ENCODE results near the gene MAPKAPK2.
A peak's percentile ranks its signal among the peaks of the same experiment; 100 is the strongest.

MAPKAPK2 gene

GRCh38 chr1:206685334-206685768 lies 646 bp downstream of the MAPKAPK2 start:
- no peak for DNase-seq

GRCh38 chr1:206685769-206686477 lies 1.2 kb downstream of the MAPKAPK2 start:
- DNase-seq = no peak

- no peak for DNase-seq
Observed at GRCh38 chr1:206686478-206687249, 2.0 kb downstream of the MAPKAPK2 start.

GRCh38 chr1:206687251-206687914 lies 2.7 kb downstream of the MAPKAPK2 start:
- no peak for DNase-seq

GRCh38 chr1:206687915-206688442 lies 3.3 kb downstream of the MAPKAPK2 start:
- no peak for DNase-seq

DNA sequence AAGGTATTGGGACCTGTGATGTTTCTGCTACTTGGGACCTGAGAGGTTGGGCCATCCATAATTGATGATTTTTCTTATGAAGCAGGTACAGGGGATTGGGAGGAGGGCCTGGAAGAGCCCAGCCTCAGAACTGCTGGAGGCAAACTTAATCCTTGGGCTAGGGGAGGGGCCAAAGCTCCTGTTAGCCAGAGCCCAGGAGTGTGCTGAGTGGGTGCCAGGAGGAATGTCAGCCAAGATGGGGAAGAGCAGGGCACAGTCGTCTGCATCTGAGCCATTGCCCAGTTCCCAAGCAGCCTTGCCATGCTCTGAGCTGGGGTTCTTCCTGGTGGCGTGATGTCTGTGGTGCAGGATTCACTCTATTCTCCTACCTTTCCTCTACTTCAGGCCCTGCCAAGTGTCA lies 5.8 kb downstream of the MAPKAPK2 start:
- no peak for DNase-seq

- DNase-seq = no peak
Observed at GRCh38 chr1:206691604-206692003, 6.9 kb downstream of the MAPKAPK2 start.

DNA sequence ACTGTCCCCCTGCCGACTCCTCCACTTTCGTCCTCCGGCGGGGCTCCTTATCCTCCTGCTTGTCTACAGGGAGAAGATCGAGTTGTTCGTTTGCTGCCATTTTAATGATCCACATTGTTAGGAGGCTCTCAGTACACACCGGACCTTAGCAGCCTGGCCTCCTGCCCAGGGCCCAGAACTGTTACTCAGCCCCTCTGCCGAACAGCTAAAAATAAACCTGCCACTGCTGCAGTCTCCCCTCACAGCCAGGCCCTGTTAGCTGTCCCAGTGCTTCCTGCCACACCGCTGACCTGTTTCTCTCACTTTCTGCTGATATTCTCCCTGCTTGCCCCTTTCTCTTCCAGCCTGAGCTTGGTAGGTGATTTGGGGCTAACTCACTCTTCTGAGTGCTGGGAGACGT lies 8.3 kb downstream of the MAPKAPK2 start:
- DNase-seq = peak; percentile 49 to 66

- no peak for DNase-seq
Observed at GRCh38 chr1:206693592-206693991, 8.9 kb downstream of the MAPKAPK2 start.

- no peak for DNase-seq
Observed at GRCh38 chr1:206694171-206695124, 9.7 kb downstream of the MAPKAPK2 start.

DNA sequence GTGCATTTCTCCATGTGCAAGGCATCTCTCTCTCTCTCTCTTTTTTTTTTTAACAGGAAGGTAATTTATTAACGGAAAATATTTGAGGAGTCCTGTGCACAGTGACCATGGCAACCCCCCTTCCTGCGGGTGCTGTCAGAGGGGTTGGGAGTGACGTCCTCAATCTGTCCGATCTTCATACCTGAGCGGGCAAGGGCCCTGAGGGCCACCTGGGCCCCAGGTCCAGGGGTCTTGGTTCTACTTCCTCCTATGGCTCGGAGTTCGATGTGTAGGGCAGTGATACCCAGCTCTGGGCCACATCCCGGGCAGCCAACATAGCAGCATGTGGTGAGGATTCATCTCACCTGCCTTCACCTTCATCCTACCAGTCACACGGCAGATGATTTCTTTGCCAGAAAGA lies 11.0 kb downstream of the MAPKAPK2 start:
- no peak for DNase-seq

DNA sequence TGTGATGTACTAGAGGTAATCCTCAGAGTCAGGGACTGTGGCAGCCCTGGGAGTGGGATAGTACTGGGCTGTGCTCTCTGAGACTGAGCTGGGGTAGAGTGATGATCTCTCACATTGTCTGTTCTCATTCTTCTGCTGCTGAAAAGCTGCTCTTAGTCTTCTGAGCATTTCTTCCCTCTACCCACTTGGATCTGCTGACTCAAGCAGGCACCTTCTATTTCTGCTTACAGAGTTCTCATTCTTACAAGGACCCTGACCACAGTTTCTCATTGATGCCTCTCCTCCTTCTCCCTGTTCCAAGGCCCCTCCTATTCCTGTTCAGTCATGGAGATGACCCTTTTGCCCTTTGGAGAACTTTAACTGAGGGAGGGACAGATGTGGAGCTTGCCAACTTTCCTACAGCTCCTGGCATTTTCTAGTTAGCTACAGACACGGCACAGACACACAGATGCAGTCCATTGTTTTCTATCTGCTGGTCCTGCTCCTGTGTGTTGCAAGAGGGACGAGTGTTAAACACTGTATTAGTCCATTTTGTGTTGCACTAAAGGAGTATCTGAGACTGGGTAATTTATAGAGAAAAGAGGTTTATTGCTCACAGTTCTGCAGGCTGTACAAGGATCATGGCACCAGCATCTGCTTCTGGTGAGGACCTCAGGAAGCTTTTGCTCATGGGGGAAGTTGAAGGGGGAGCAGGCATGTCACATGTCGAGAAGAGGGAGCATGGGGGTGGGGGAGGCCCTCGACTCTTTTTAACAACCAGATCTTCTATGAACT lies 12.3 kb downstream of the MAPKAPK2 start:
- no peak for DNase-seq

DNA sequence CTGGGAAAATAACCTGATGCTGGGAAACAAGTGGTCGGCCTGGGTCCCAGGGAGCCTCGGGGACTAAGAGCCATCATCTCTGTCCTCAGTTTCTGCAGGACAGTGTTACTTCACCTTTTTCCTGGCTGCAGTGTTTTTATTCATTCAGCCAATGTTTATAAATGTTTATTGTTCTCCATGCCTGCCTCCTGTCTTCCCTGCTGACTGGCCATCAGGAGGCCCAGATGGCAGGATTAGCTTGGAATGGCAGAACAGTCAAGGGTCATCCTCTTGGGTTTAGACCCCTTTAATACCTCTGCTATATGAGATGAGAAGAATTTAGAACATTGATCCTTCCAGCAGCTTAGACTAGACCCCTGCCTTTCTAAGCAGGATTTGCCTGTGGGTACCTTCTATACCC lies 13.3 kb downstream of the MAPKAPK2 start:
- DNase-seq = no peak

- no peak for DNase-seq
Observed at GRCh38 chr1:206699000-206699586, 14.4 kb downstream of the MAPKAPK2 start.

GRCh38 chr1:206699626-206700025 lies 14.9 kb downstream of the MAPKAPK2 start:
- DNase-seq = no peak

DNA sequence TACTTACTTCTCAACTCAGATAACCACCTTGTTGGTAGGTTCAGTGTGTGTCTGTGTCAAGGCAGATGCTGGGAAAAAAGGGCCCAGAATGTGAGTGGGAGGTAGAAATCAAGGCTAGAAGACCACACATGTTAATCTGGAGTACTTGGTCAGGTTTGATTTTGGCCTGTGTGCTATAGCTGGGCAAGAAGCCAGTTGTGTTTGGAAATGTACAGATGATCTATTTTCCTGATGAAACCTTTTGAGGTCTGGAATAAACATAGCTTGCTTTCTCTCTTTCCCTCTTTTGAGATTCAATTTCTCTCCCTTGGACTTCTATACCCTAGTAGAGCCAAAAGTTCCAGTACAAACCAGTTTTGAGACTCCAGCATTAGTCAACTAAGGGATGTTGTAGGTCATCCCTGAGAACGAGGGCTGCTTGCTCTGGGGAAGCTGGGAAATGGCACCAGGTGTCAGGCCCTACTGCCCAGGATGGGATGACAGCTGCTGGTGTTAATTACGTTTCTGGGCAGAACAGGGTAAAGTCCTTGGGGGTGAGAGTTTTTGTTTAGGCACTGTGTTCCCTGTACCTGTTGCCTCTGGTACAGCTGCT lies 15.8 kb downstream of the MAPKAPK2 start:
- DNase-seq = peak; percentile 83 to 84

GRCh38 chr1:206702260-206702659 lies 17.6 kb downstream of the MAPKAPK2 start:
- no peak for DNase-seq

DNA sequence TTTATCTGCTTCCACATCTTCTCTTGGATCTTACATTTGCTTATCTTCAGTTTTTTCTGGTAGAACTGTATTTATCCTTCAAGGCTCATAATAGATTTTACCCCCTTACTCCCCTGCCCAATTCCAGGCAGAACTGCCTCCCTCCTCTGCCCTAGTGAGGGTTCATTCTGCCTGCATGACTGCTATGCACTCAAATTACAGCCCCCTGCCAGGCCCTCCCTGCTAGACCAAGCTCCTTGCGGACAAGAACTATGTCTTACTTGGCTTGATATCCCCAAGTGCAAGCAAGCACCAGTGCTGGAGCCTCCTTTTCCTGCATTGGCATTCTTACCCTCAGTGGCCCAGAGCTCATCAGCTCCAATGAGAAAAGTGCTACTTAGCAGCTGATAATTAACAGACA lies 18.1 kb downstream of the MAPKAPK2 start:
- no peak for DNase-seq

- no peak for DNase-seq
Observed at GRCh38 chr1:206703661-206704060, 19.0 kb downstream of the MAPKAPK2 start.

DNA sequence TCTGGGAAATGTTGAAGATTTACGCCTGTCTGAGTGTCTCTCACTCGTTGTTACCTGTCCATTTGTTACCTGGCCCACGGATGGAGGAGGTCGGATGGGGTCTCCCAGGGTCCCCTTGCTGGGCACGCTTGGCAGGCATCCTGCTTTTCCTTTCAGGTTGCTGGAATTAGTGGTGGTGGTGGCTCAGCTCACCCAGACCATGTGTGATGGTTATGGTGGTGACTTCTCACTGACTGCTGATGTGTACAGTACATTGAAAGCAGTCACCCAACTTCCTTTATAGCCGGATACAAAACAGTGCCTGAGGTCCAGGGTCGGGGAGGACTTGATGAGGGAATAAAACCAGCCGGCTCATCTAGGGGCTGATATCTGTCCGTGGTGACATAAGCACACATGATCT lies 19.5 kb downstream of the MAPKAPK2 start:
- no peak for DNase-seq

GRCh38 chr1:206705191-206705590 lies 20.5 kb downstream of the MAPKAPK2 start:
- peak; percentile 92 to 94 for DNase-seq
